Naive thymus-derived CD8-positive, alpha-beta T cell (primary cell): ENCODE results near the gene ADI1. TPM values are rescaled to one million over a fixed set of nuclear protein-coding genes. Genes with fewer than 3 reads are reported as not detected.
A peak's percentile ranks its signal among the peaks of the same experiment; 100 is the strongest.

Experiments used
- ATAC-seq, 2 donors: fragments of 150-1000 bp; cut with Tn5 transposase in 1 of 2; sonication (Bioruptor Pico), chemical (Tn5 transposase) in 1 of 2; 1 replicate in 1 of 2; 2 replicates in 1 of 2; pipeline ENCODE4 v1.10.0; 2021; ENCODE audit warnings: mild to moderate bottlenecking in 2 of 2, moderate library complexity in 2 of 2
- POLR2A ChIA-PET: fragments of 350-600 bp; sonication (Branson Sonifier 250); formaldehyde crosslinking; loops from one replicate; lab custom pipeline; 2021; ENCODE audit warnings: antibody characterized with exemption; lab: Charles Lee
- DNase-seq, 10 donors: peaks; one replicate each; pipeline versions ENCODE4 v3.0.0 to v3.0.0-alpha.2; 2020 to 2022
- H3K27ac Mint-ChIP-seq, 10 donors: one replicate each; pipeline ENCODE4 v1.8.0; 2020 to 2022; ENCODE audit warnings: mild to moderate bottlenecking in 10 of 10, mixed read lengths in 10 of 10, moderate library complexity in 4 of 10, inconsistent platforms in 1 of 10
- H3K27me3 Mint-ChIP-seq, 5 donors: one replicate each; pipeline ENCODE4 v1.8.0; 2021 to 2022; ENCODE audit warnings: mixed read lengths in 5 of 5
- H3K36me3 Mint-ChIP-seq, 3 donors: one replicate each; pipeline ENCODE4 v1.8.0; 2020 to 2022; ENCODE audit warnings: mixed read lengths in 3 of 3, mild to moderate bottlenecking in 2 of 3, inconsistent platforms in 1 of 3
- H3K4me1 Mint-ChIP-seq, 4 donors: one replicate each; pipeline ENCODE4 v1.8.0; 2021 to 2022; ENCODE audit warnings: mixed read lengths in 4 of 4
- H3K4me3 Mint-ChIP-seq, 10 donors: one replicate each; pipeline ENCODE4 v1.8.0; 2020 to 2022; ENCODE audit warnings: mild to moderate bottlenecking in 10 of 10, mixed read lengths in 10 of 10, moderate library complexity in 6 of 10, inconsistent platforms in 1 of 10
- H3K9me3 Mint-ChIP-seq, 9 donors: one replicate each; pipeline ENCODE4 v1.8.0; 2020 to 2022; ENCODE audit warnings: mixed read lengths in 9 of 9, mild to moderate bottlenecking in 3 of 9, inconsistent platforms in 1 of 9, moderate library complexity in 1 of 9
- polyA plus RNA-seq, 3 donors: library from polyadenylated mRNA; unstranded; fragments of 300-500 nt; fragmentation: Illumina TruSeq; gene quantifications; one replicate each; pipeline ENCODE4 v1.2.3, GENCODE V29; 2021
- total RNA-seq, 8 experiments: library from RNA in 2 of 8; stranded (reverse) in 2 of 8; gene quantifications; one replicate each; pipeline ENCODE4 v1.2.3 and lab custom pipeline; 2021 to 2026

Gene ADI1
- total and polyA plus RNA-seq, 5 experiments from 2014 or later, result 22.0 to 33.2 (median 28.5) TPM

DNA sequence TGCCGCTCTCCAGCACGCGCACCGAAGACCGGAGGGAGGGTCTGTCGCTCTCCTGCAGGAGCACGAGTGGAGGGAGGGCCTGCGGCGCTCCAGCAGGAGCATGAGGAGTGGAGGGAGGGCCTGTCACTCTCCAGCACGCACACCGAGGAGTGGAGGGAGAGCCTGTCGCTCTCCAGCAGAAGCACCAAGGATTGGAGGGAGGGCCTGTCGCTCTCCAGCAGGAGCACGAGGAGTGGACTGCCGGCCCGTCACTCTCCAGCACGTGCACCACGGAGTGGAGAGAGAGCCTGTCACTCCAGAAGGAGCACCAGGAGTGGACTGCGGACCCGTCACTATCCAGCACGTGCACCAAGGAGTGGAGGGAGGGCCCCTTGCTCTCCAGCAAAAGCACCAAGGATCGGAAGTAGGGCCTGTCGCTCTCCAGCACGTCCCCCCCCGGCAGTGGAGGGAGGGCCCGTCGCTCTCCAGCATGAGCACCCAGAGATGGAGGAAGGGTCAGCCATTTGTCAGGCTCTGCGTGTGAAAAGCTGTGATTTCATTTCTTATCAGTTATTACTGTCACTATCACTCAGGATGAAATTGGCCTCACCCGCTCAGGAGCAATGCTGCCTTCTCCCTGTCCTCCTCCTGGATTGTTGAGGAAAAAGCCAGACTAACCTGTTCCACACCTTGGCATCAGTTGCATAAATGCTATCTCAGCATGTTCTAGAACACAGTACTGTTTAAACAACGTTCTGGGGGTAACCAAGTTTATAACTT, 35.9 kb downstream of the ADI1 start:
- peak; percentile 73 to 87 for ATAC-seq
- H3K9me3 Mint-ChIP-seq, result no peaks in the 10 kb centered on the region
- POLR2A ChIA-PET, result no interaction called here
- peaks cover 0 to 15% (median under 1%) of the 10 kb centered on the region in 4 donors for H3K4me1 Mint-ChIP-seq
- no peaks in the 10 kb centered on the region for H3K27me3 Mint-ChIP-seq
- peak in 6 of 10 donors; percentile 7 to 68 (median 24) for DNase-seq
- peak overlapping the region in 2 of 10 donors; percentile 18 to 59 for H3K27ac Mint-ChIP-seq
- peaks cover 0 to 18% (median 6%) of the 10 kb centered on the region in 3 donors for H3K36me3 Mint-ChIP-seq
- peak overlapping the region in 7 of 10 donors; percentile 9 to 57 (median 47) for H3K4me3 Mint-ChIP-seq

DNA sequence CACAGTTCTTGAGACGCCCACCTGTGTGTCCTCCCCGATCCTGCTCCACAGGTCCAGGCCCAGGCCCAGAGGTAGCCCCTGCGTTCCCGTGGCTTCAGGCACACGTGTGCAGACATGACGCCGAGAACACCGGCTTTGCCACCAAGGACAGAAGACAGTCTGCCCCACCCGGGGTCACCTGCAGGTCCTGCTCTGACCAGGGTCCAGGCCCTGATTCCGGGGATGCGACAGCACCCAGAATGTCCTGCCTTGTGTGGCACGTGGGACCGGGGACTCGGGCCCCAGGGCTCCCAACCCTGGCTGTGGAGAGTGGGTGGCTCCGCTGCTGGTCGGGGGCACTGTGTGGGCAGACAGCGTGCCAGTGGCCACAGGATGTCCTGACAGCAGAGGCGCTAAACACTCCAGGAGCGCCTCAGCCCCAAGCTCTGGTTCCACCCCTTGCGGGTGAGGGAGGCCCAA, 36.9 kb downstream of the ADI1 start:
- ATAC-seq (no peak), DNase-seq (peak in 1 of 10 donors; percentile 55)
- Mint-ChIP-seq H3K36me3 (peaks cover 0 to 25% (median 8%) of the 10 kb centered on the region in 3 donors), H3K27me3 (no peaks in the 10 kb centered on the region), H3K4me1 (peaks cover 0 to 15% (median under 1%) of the 10 kb centered on the region in 4 donors), H3K27ac (peak overlapping the region in 3 of 10 donors; percentile 44 to 82 (median 49)), H3K9me3 (no peaks in the 10 kb centered on the region), H3K4me3 (no peak overlapping the region)
- POLR2A ChIA-PET, result no interaction called here

DNA sequence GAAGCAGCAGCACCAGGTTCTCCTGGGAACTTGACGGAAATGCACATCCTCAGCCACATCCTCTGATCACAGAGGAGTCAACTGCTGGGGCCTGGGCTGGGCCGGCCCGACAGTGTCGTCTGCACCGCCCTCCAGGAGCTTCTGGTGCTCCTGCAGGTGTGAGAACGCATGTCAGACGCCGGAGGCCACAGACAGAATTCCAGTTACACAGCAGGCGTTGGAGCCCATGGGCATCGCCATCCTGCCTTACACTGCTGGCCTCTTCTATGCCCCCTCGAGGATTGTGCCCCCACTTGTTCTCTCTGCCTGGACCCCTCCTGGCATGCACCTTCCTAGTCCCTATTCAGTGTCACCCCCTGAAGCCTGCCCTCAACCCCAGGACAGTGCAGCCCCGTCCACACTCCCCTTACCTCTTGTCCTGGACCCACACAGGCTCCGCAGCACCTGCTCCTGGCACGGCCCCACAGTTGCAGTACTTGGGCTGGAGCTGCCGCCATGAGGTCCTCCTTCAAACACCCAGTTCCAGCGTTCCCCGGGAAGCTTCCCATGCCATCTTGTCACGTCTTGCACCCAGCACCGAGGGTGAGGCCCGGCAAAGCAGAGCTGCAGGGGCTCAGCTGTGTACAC, 37.5 kb downstream of the ADI1 start:
- H3K9me3 Mint-ChIP-seq, result no peaks in the 10 kb centered on the region
- peak in 1 of 10 donors; percentile 19 for DNase-seq
- H3K4me3 Mint-ChIP-seq, result no peak overlapping the region
- no peaks in the 10 kb centered on the region for H3K27me3 Mint-ChIP-seq
- no peak for ATAC-seq
- peaks cover 0 to 15% (median under 1%) of the 10 kb centered on the region in 4 donors for H3K4me1 Mint-ChIP-seq
- H3K36me3 Mint-ChIP-seq, result peaks cover 0 to 26% (median 5%) of the 10 kb centered on the region in 3 donors
- POLR2A ChIA-PET, result interaction anchor here (0.9 kb wide), 1 partner anchor 35 kb away, joined by 3 read pairs; no protein-coding TSS in a partner anchor
- peak overlapping the region in 7 of 10 donors; percentile 44 to 82 (median 50) for H3K27ac Mint-ChIP-seq

DNA sequence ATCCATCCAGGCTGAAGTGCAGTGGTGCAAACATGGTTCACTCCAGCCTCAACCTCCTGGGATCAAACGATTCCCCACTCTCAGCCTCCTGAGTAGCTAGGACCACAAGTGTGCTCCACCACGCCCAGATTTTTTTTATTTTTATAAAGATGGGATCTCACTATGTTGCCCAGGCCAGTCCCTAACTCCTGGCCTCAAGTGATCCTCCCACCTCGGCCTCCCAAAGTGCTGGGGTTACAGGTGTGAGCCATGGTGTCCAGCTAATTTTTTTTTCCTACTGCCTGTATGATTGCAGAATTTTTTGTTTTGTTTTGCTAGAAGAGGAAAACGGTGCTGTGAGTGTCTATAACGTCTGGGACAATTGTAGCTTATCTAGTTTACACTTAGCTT, 38.3 kb downstream of the ADI1 start:
- Mint-ChIP-seq H3K4me1 (peaks cover 0 to 15% (median under 1%) of the 10 kb centered on the region in 4 donors), H3K27me3 (no peaks in the 10 kb centered on the region), H3K27ac (peak overlapping the region in 6 of 10 donors; percentile 34 to 89 (median 52)), H3K9me3 (no peaks in the 10 kb centered on the region), H3K36me3 (peaks cover 0 to 32% (median 5%) of the 10 kb centered on the region in 3 donors), H3K4me3 (no peak overlapping the region)
- ATAC-seq (no peak), DNase-seq (no peak)
- POLR2A ChIA-PET, result interaction anchor here (0.9 kb wide), 1 partner anchor 36 kb away, joined by 3 read pairs; no protein-coding TSS in a partner anchor

DNA sequence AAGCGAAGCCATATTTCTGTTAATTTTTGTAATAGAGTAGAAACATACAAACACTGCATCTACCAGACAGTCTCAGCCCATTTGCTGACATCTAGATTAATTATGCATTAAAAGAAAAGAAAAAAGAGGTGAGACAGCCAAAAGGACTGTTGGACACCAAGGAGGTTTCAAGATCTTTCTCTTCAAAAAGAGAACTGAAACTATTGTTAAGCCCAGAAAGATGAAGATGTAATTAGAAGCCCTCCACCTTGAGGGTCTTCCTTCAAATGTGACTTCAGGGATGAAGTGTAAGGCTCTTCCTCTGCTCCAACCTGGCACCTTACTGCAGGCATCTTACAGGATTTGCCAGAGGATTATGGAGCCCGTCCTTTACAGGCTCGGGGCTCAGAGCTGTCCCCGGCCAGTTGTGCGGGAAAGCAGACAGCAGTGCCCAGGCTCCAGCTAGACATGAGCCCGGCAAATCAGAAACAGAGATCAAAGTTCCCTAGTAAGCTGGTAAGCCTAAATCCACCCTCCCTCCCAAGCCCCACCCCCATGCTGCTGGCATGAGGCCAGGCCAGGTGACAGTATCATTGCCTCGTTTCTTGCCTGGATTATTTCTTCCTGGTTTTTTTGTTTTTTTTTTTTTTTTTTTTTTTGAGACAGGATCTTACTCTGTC, 38.9 kb downstream of the ADI1 start:
- no peaks in the 10 kb centered on the region for H3K9me3 Mint-ChIP-seq
- H3K4me3 Mint-ChIP-seq, result no peak overlapping the region
- no peaks in the 10 kb centered on the region for H3K27me3 Mint-ChIP-seq
- DNase-seq (peak in 2 of 10 donors; percentile 11 to 61), ATAC-seq (no peak)
- H3K36me3 Mint-ChIP-seq, result peaks cover 0 to 32% (median 5%) of the 10 kb centered on the region in 3 donors
- H3K4me1 Mint-ChIP-seq, result peaks cover 0 to 15% (median under 1%) of the 10 kb centered on the region in 4 donors
- peak overlapping the region in 9 of 10 donors; percentile 25 to 89 (median 80) for H3K27ac Mint-ChIP-seq
- POLR2A ChIA-PET, result interaction anchor here (0.9 kb wide), 1 partner anchor 37 kb away, joined by 3 read pairs; no protein-coding TSS in a partner anchor

DNA sequence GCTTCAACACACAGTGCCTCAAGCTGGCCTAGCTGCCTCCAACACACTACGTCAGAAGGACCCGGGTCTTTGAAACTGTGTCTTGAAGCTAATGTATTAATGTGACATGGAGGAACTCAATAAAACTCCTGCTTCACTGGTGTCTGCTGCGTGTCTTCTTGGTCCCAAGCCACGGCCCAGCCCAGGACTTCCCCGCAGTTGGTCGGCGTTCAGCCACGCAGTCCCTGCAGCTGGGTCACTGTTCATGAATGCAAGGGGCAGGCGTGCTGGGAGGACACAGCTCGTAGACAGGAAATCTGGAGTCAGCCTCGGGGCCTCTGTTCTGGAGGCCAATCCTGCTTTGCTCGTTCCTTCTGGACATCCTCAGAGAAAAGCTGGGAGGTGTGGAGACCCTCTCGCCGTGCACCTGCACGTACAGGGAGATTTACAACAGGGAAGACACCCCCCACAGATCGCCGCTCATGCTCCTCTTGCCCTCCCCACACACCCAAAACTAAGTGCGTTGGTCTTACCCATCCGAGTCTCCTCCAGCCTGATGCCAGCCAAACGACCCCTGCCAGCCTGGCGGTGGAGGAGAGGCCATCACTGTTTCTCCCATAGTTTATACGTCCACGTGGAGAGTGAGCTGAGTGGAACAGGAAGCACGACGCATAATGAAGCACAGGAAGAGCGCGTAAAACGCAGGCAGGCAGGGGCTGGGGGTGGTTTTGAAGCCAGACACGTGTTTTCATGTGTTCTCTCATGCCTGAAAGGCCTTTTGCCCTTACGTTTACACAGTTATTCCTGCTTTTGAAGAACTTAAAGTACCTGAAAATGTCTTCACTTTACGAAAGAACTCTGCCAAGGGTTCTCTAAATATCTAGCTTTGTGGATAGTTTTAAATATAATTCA, 39.7 kb downstream of the ADI1 start:
- Mint-ChIP-seq H3K9me3 (no peaks in the 10 kb centered on the region), H3K27me3 (no peaks in the 10 kb centered on the region), H3K36me3 (peaks cover 0 to 34% (median 5%) of the 10 kb centered on the region in 3 donors), H3K27ac (peak overlapping the region in 7 of 10 donors; percentile 71 to 89 (median 85)), H3K4me3 (peak overlapping the region in 1 of 10 donors; percentile 3), H3K4me1 (peaks cover 0 to 15% (median under 1%) of the 10 kb centered on the region in 4 donors)
- DNase-seq (peak in 1 of 10 donors; percentile 52), ATAC-seq (no peak)
- POLR2A ChIA-PET, result interaction anchor here (1.1 kb wide), 1 partner anchor 9 kb away, joined by 3 read pairs; no protein-coding TSS in a partner anchor

DNA sequence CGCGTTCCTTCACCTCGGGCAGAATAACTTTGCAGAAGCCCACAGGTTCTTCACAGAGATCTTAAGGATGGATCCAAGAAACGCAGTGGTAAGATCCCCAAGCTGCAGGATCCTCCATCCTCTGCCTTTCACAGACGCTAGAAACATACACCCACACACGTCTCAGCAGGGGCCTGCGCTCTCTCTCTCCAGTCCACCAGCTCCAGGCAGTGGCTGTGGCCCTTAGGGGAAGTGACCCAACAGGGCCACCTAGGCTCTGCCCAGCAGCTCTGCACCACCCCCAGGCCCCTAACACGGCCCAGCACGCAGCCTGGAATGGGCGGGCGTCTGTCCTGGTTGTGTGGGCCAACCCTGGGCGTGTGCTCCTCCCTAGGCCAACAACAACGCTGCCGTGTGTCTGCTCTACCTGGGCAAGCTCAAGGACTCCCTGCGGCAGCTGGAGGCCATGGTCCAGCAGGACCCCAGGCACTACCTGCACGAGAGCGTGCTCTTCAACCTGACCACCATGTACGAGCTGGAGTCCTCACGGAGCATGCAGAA, 40.4 kb downstream of the ADI1 start:
- Mint-ChIP-seq H3K4me1 (peaks cover 0 to 13% (median under 1%) of the 10 kb centered on the region in 4 donors), H3K27me3 (no peaks in the 10 kb centered on the region), H3K9me3 (no peaks in the 10 kb centered on the region), H3K27ac (peak overlapping the region in 1 of 10 donors; percentile 16), H3K36me3 (peaks cover 0 to 41% (median 5%) of the 10 kb centered on the region in 3 donors), H3K4me3 (no peak overlapping the region)
- POLR2A ChIA-PET, result interaction anchor here (1.1 kb wide), 1 partner anchor 8 kb away, joined by 3 read pairs; no protein-coding TSS in a partner anchor
- ATAC-seq, result no peak
- DNase-seq, result peak in 1 of 10 donors; percentile 36

DNA sequence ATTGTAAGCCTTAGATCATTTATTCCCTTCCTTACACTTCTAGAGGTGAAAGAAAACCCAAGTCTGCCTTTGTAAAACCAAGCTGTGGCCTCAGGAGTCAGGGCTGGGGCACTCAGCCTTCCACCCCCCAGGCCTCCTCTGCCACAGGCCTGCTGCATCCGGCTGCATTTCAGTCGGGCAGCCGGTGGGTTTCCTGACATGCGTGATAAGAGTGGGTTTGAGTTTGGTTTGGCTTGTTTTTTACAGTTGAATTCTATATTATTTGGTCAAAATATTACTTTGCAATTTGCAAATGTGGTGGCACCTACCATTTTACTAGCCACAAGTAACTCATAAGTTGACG, 42.4 kb downstream of the ADI1 start:
- Mint-ChIP-seq H3K4me1 (peaks cover 0 to 12% (median 3%) of the 10 kb centered on the region in 4 donors), H3K27ac (peak overlapping the region in 1 of 10 donors; percentile 29), H3K36me3 (peaks cover 0 to 60% (median 16%) of the 10 kb centered on the region in 3 donors), H3K9me3 (no peaks in the 10 kb centered on the region), H3K27me3 (no peaks in the 10 kb centered on the region), H3K4me3 (no peak overlapping the region)
- DNase-seq (no peak), ATAC-seq (no peak)
- POLR2A ChIA-PET, result no interaction called here

DNA sequence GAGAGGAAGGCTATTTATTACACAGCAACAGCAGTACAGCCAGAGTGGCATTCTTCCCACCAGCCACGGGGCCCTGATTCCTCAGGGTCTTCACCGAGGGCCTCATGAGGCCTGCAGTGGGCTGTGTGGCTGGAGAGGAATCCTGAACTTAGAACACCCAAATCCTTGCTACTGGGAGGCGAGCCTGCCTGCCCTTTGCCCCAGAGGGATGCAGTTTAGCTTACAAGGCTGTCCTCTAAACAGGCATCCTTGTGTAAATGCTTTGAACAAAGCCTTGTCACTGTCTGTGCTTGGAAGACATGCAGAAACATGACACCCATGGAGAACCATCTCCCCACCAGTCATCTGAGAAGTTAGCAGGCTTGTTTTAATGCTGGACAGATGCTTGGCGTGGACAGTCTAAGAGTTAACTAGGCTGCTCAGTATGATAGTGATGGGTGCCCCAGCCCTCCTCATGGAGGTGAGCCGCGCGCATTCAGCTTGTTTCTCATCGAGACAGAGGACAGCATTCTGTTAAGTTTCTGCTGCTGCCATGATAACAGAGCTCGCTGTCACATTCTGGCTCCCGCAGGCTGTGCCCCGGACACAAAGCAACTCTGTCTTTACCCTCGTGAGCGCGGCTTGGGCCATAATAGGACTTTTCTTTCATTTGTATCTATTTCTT, 42.9 kb downstream of the ADI1 start:
- H3K4me1 Mint-ChIP-seq, result peaks cover 0 to 7% (median 3%) of the 10 kb centered on the region in 4 donors
- POLR2A ChIA-PET, result no interaction called here
- no peaks in the 10 kb centered on the region for H3K27me3 Mint-ChIP-seq
- H3K27ac Mint-ChIP-seq, result peak overlapping the region in 2 of 10 donors; percentile 29 to 57
- H3K9me3 Mint-ChIP-seq, result no peaks in the 10 kb centered on the region
- DNase-seq, result no peak
- H3K4me3 Mint-ChIP-seq, result no peak overlapping the region
- peaks cover 0 to 64% (median 18%) of the 10 kb centered on the region in 3 donors for H3K36me3 Mint-ChIP-seq
- no peak for ATAC-seq

DNA sequence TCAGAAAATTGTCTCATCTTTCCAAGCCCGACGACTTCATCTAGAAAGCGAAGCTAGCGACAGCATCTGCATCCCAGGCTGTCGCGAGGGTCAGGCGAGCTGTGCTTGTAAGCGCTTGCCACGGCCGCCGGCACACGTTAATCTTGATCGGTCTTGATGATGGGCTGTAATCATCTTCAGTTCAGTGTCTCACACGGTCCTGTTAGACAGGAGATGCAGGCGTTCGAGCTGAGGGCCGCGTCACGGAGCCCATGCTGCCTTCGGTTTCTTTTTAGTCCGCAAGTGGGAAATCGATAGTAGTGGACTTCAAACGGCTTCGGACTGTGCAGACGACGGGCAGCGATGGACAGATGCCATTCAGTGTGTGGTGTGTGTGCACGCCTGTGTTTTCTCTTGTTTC, 43.6 kb downstream of the ADI1 start:
- Mint-ChIP-seq H3K27me3 (no peaks in the 10 kb centered on the region), H3K4me3 (no peak overlapping the region), H3K27ac (peak overlapping the region in 1 of 10 donors; percentile 57), H3K36me3 (peaks cover 0 to 70% (median 23%) of the 10 kb centered on the region in 3 donors), H3K9me3 (no peaks in the 10 kb centered on the region), H3K4me1 (peaks cover 0 to 5% (median 3%) of the 10 kb centered on the region in 4 donors)
- POLR2A ChIA-PET, result no interaction called here
- ATAC-seq (no peak), DNase-seq (no peak)

DNA sequence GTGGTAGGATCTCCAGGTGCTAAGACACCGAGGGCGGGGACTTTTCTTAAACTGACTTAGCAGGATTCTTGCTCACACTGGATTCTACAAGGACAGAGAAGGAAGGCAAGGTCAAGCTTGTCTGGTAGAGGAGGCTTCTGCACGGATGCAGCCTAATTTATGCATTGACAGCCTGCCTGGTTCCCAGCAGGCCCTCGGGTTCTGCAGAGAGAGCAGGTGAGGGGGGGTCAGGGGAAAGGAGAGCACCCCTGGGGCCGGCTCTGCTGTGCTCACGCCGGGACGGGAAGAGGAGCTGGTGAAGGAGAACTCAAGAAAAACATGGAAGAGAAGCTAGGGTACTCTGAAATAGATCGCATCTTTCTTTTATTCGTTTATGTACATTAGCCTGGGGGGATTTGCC, 46.4 kb downstream of the ADI1 start:
- H3K27me3 Mint-ChIP-seq, result no peaks in the 10 kb centered on the region
- peaks cover 0 to 84% (median 30%) of the 10 kb centered on the region in 3 donors for H3K36me3 Mint-ChIP-seq
- no peaks in the 10 kb centered on the region for H3K9me3 Mint-ChIP-seq
- no peak overlapping the region for H3K4me3 Mint-ChIP-seq
- no peak for DNase-seq
- ATAC-seq, result no peak
- POLR2A ChIA-PET, result no interaction called here
- H3K4me1 Mint-ChIP-seq, result peaks cover 0 to 10% (median 0%) of the 10 kb centered on the region in 4 donors
- H3K27ac Mint-ChIP-seq, result peak overlapping the region in 5 of 10 donors; percentile 12 to 66 (median 31)
